ENCODE results near the gene RBBP5.

The RBBP5 gene

DNA sequence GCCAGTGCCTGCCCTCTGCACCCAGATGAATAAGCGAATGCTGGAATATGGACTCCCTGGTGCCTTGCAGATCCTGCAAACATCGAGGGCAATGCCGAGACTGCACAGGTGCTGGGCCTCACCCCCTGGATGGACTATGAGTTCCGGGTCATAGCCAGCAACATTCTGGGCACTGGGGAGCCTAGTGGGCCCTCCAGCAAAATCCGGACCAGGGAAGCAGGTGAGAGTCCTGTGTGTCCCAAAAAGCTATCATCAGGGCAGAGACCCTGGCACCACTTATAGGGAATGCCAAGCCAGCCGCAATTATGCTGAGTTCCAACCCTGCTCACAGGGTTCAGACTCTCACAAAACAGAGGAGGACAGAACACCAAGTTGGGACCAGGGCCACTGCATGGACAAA, 54.7 kb downstream of the RBBP5 start:
- H2AFZ ChIP-seq (ENCODE audit: low read length), result no peak overlapping the region
- no peak overlapping the region for H3K18ac ChIP-seq (ENCODE audit: low read length)
- H2BK120ac ChIP-seq (ENCODE audit: low read depth, low read length), result no peak overlapping the region
- H3K9me3 ChIP-seq (replicated peaks in 1 of 2; ENCODE audit: control insufficient read depth in 2 of 2, insufficient read depth in 1 of 2, low read depth in 1 of 2, low read length in 2 of 2), result no peaks in the 10 kb centered on the region
- H3K4ac ChIP-seq (ENCODE audit: low read length), result no peak overlapping the region
- H3K23ac ChIP-seq (ENCODE audit: low read depth, low read length, poor library complexity), result no peak overlapping the region
- no peak overlapping the region for H3K4me3 ChIP-seq (ENCODE audit: low read length in 2 of 2)
- no peak overlapping the region for H4K8ac ChIP-seq (ENCODE audit: low read depth, low read length)
- H3K27ac ChIP-seq (replicated peaks; ENCODE audit: low read length), result no peak overlapping the region
- no peaks in the 10 kb centered on the region for H3K36me3 ChIP-seq (replicated peaks in 1 of 2; ENCODE audit: control insufficient read depth in 2 of 2, insufficient read depth in 2 of 2, low read length in 2 of 2)
- peaks cover 0 to 3% of the 10 kb centered on the region in 2 donors for H3K4me1 ChIP-seq (ENCODE audit: control insufficient read depth in 2 of 2, insufficient read depth in 1 of 2, low read depth in 1 of 2, low read length in 2 of 2)
- H3K79me1 ChIP-seq (ENCODE audit: low read depth, low read length), result no peaks in the 10 kb centered on the region
- H3K14ac ChIP-seq (ENCODE audit: low read length), result no peak overlapping the region
- H3K4me2 ChIP-seq (ENCODE audit: insufficient read depth, low read length, poor library complexity, severe bottlenecking), result no peak overlapping the region
- H3K9ac ChIP-seq (ENCODE audit: low read depth, low read length, poor library complexity), result peak overlapping the region; percentile 47
- no peak overlapping the region for H2BK5ac ChIP-seq (ENCODE audit: low read length)
- H2AK5ac ChIP-seq (ENCODE audit: low read depth, low read length), result no peak overlapping the region
- no peak overlapping the region for H2BK12ac ChIP-seq (ENCODE audit: low read length)
- no CpG with 5 or more reads among the region's 6 CpGs for WGBS, 2 donors (ENCODE audit: extremely low coverage in 2 of 2, insufficient read length in 2 of 2, insufficient replicate concordance in 1 of 2)
- no peak overlapping the region for H4K91ac ChIP-seq (ENCODE audit: low read depth, low read length, poor library complexity)
- peaks cover 0 to 2% (median 0%) of the 10 kb centered on the region in 3 experiments for H3K27me3 ChIP-seq (ENCODE audit: control insufficient read depth in 3 of 3, insufficient read depth in 3 of 3, low read depth in 1 of 3, low read length in 3 of 3)
- H2BK15ac ChIP-seq (ENCODE audit: low read length), result no peak overlapping the region
- no peak for DNase-seq (ENCODE audit: low spot score)

GRCh38 chr1:205066141-205066818, 55.5 kb downstream of the RBBP5 start:
- Histone ChIP-seq H3K18ac (ENCODE audit: low read length) (no peak overlapping the region), H2BK120ac (ENCODE audit: low read depth, low read length) (no peak overlapping the region), H3K4me1 (ENCODE audit: control insufficient read depth in 2 of 2, insufficient read depth in 1 of 2, low read depth in 1 of 2, low read length in 2 of 2) (peaks cover 4 to 5% of the 10 kb centered on the region in 2 donors), H2AK5ac (ENCODE audit: low read depth, low read length) (no peak overlapping the region), H2BK5ac (ENCODE audit: low read length) (no peak overlapping the region), H3K14ac (ENCODE audit: low read length) (no peak overlapping the region), H2BK12ac (ENCODE audit: low read length) (no peak overlapping the region), H3K27ac (replicated peaks; ENCODE audit: low read length) (no peak overlapping the region), H3K23ac (ENCODE audit: low read depth, low read length, poor library complexity) (peak overlapping the region; percentile 1), H3K9me3 (replicated peaks in 1 of 2; ENCODE audit: control insufficient read depth in 2 of 2, insufficient read depth in 1 of 2, low read depth in 1 of 2, low read length in 2 of 2) (no peaks in the 10 kb centered on the region), H3K79me1 (ENCODE audit: low read depth, low read length) (no peaks in the 10 kb centered on the region), H3K4me3 (ENCODE audit: low read length in 2 of 2) (no peak overlapping the region), H3K27me3 (ENCODE audit: control insufficient read depth in 3 of 3, insufficient read depth in 3 of 3, low read depth in 1 of 3, low read length in 3 of 3) (peaks cover 0 to 2% (median 0%) of the 10 kb centered on the region in 3 experiments), H4K8ac (ENCODE audit: low read depth, low read length) (no peak overlapping the region), H3K36me3 (replicated peaks in 1 of 2; ENCODE audit: control insufficient read depth in 2 of 2, insufficient read depth in 2 of 2, low read length in 2 of 2) (no peaks in the 10 kb centered on the region), H4K91ac (ENCODE audit: low read depth, low read length, poor library complexity) (no peak overlapping the region), H2BK15ac (ENCODE audit: low read length) (no peak overlapping the region), H3K4ac (ENCODE audit: low read length) (no peak overlapping the region), H3K9ac (ENCODE audit: low read depth, low read length, poor library complexity) (no peak overlapping the region), H2AFZ (ENCODE audit: low read length) (no peak overlapping the region), H3K4me2 (ENCODE audit: insufficient read depth, low read length, poor library complexity, severe bottlenecking) (no peak overlapping the region)
- DNase-seq (ENCODE audit: low spot score), result no peak
- WGBS, 2 donors (ENCODE audit: extremely low coverage in 2 of 2, insufficient read length in 2 of 2, insufficient replicate concordance in 1 of 2), result no CpG with 5 or more reads among the region's 13 CpGs

DNA sequence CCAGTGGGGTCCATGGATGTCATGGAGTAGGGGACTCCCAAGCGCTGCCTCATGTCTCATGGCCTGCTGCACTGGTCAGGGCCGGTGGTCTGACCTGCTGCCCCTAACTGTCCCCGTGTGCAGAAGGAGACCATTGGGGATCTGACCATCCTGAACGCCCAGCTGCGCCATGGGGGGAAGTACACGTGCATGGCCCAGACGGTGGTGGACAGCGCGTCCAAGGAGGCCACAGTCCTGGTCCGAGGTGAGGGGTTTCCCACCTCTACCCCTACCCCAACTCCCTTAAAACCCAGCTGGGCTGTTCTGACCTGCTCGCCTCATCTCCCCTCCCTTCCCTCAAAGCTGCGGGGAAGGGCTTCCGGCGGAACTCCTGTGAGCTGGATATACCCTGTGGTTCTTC, 56.1 kb downstream of the RBBP5 start:
- WGBS, 2 donors (ENCODE audit: extremely low coverage in 2 of 2, insufficient read length in 2 of 2, insufficient replicate concordance in 1 of 2), result no CpG with 5 or more reads among the region's 14 CpGs
- Histone ChIP-seq H2AK5ac (ENCODE audit: low read depth, low read length) (peak overlapping the region; percentile 31), H3K4me1 (ENCODE audit: control insufficient read depth in 2 of 2, insufficient read depth in 1 of 2, low read depth in 1 of 2, low read length in 2 of 2) (peaks cover 3 to 6% of the 10 kb centered on the region in 2 donors), H3K79me1 (ENCODE audit: low read depth, low read length) (no peaks in the 10 kb centered on the region), H4K8ac (ENCODE audit: low read depth, low read length) (no peak overlapping the region), H3K18ac (ENCODE audit: low read length) (no peak overlapping the region), H3K4me3 (ENCODE audit: low read length in 2 of 2) (no peak overlapping the region), H2BK5ac (ENCODE audit: low read length) (no peak overlapping the region), H3K9ac (ENCODE audit: low read depth, low read length, poor library complexity) (no peak overlapping the region), H3K9me3 (replicated peaks in 1 of 2; ENCODE audit: control insufficient read depth in 2 of 2, insufficient read depth in 1 of 2, low read depth in 1 of 2, low read length in 2 of 2) (no peaks in the 10 kb centered on the region), H2BK120ac (ENCODE audit: low read depth, low read length) (no peak overlapping the region), H3K4ac (ENCODE audit: low read length) (no peak overlapping the region), H3K27ac (replicated peaks; ENCODE audit: low read length) (no peak overlapping the region), H3K23ac (ENCODE audit: low read depth, low read length, poor library complexity) (peak overlapping the region; percentile 35), H3K4me2 (ENCODE audit: insufficient read depth, low read length, poor library complexity, severe bottlenecking) (no peak overlapping the region), H2BK12ac (ENCODE audit: low read length) (no peak overlapping the region), H3K36me3 (replicated peaks in 1 of 2; ENCODE audit: control insufficient read depth in 2 of 2, insufficient read depth in 2 of 2, low read length in 2 of 2) (no peaks in the 10 kb centered on the region), H3K14ac (ENCODE audit: low read length) (no peak overlapping the region), H2AFZ (ENCODE audit: low read length) (no peak overlapping the region), H3K27me3 (ENCODE audit: control insufficient read depth in 3 of 3, insufficient read depth in 3 of 3, low read depth in 1 of 3, low read length in 3 of 3) (peaks cover 0 to 2% (median 0%) of the 10 kb centered on the region in 3 experiments), H4K91ac (ENCODE audit: low read depth, low read length, poor library complexity) (no peak overlapping the region), H2BK15ac (ENCODE audit: low read length) (no peak overlapping the region)
- DNase-seq (ENCODE audit: low spot score), result no peak

- peaks cover 0 to 2% (median 0%) of the 10 kb centered on the region in 3 experiments for H3K27me3 ChIP-seq (ENCODE audit: control insufficient read depth in 3 of 3, insufficient read depth in 3 of 3, low read depth in 1 of 3, low read length in 3 of 3)
- no peak overlapping the region for H4K8ac ChIP-seq (ENCODE audit: low read depth, low read length)
- no peak overlapping the region for H2BK12ac ChIP-seq (ENCODE audit: low read length)
- H3K79me1 ChIP-seq (ENCODE audit: low read depth, low read length), result no peaks in the 10 kb centered on the region
- H2BK15ac ChIP-seq (ENCODE audit: low read length), result no peak overlapping the region
- H3K4me1 ChIP-seq (ENCODE audit: control insufficient read depth in 2 of 2, insufficient read depth in 1 of 2, low read depth in 1 of 2, low read length in 2 of 2), result peaks cover 3 to 6% of the 10 kb centered on the region in 2 donors
- no peak overlapping the region for H2BK5ac ChIP-seq (ENCODE audit: low read length)
- H2AFZ ChIP-seq (ENCODE audit: low read length), result no peak overlapping the region
- WGBS, 2 donors (ENCODE audit: extremely low coverage in 2 of 2, insufficient read length in 2 of 2, insufficient replicate concordance in 1 of 2), result no CpG with 5 or more reads among the region's 9 CpGs
- H4K91ac ChIP-seq (ENCODE audit: low read depth, low read length, poor library complexity), result no peak overlapping the region
- H2BK120ac ChIP-seq (ENCODE audit: low read depth, low read length), result no peak overlapping the region
- no peak overlapping the region for H3K4ac ChIP-seq (ENCODE audit: low read length)
- no peak overlapping the region for H3K4me2 ChIP-seq (ENCODE audit: insufficient read depth, low read length, poor library complexity, severe bottlenecking)
- H3K9ac ChIP-seq (ENCODE audit: low read depth, low read length, poor library complexity), result no peak overlapping the region
- H3K9me3 ChIP-seq (replicated peaks in 1 of 2; ENCODE audit: control insufficient read depth in 2 of 2, insufficient read depth in 1 of 2, low read depth in 1 of 2, low read length in 2 of 2), result no peaks in the 10 kb centered on the region
- no peaks in the 10 kb centered on the region for H3K36me3 ChIP-seq (replicated peaks in 1 of 2; ENCODE audit: control insufficient read depth in 2 of 2, insufficient read depth in 2 of 2, low read length in 2 of 2)
- peak overlapping the region; percentile 9 for H3K23ac ChIP-seq (ENCODE audit: low read depth, low read length, poor library complexity)
- no peak for DNase-seq (ENCODE audit: low spot score)
- H3K4me3 ChIP-seq (ENCODE audit: low read length in 2 of 2), result no peak overlapping the region
- H3K14ac ChIP-seq (ENCODE audit: low read length), result peak overlapping the region; percentile 67
- no peak overlapping the region for H3K27ac ChIP-seq (replicated peaks; ENCODE audit: low read length)
- H2AK5ac ChIP-seq (ENCODE audit: low read depth, low read length), result peak overlapping the region; percentile 33
- H3K18ac ChIP-seq (ENCODE audit: low read length), result no peak overlapping the region
These were observed 56.9 kb downstream of the RBBP5 start for GRCh38 chr1:205064741-205065316.

All from neuronal stem cell (in vitro differentiated cells).